ENCODE measurements around the gene PCBP2. TPM values are rescaled to one million over a fixed set of nuclear protein-coding genes. Genes with fewer than 3 reads are reported as not detected.

The PCBP2 gene
- total RNA-seq, 6 donors from 2014 or later, result 346 to 723 (median 513) TPM

- H3K27ac ChIP-seq, result peak overlapping the region; percentile 34 to 59 (median 48)
- H3K4me1 ChIP-seq, result peaks cover 0 to 31% (median 16%) of the 10 kb centered on the region in 4 donors
- DNase-seq (no peak), ATAC-seq (ENCODE audit: low FRiP score in 2 of 2) (no peak)
- H3K9me3 ChIP-seq, result no peaks in the 10 kb centered on the region
- TF ChIP-seq POLR2AphosphoS5 (IDR thresholded peaks at IDR 0.05), result no peak
- TF ChIP-seq EP300 (IDR thresholded peaks at IDR 0.05), result no peak
- TF ChIP-seq POLR2A (IDR thresholded peaks at IDR 0.05), result no peak
- TF ChIP-seq CTCF (IDR thresholded peaks at IDR 0.05), result no peak
- H3K27me3 ChIP-seq, result no peaks in the 10 kb centered on the region
- H3K4me3 ChIP-seq, result peak overlapping the region in 3 of 4 donors; percentile 12 to 39 (median 38)
- peaks cover 12 to 99% (median 63%) of the 10 kb centered on the region in 4 donors for H3K36me3 ChIP-seq
- WGBS, 2 donors, result 57 to 62% methylated on average over 2 of the region's 2 CpGs
Observed at GRCh38 chr12:53515291-53515680, 63.4 kb downstream of the PCBP2 start.

GRCh38 chr12:53516758-53517455 lies 65.0 kb downstream of the PCBP2 start:
- no peak overlapping the region for H3K4me3 ChIP-seq
- H3K27me3 ChIP-seq, result no peaks in the 10 kb centered on the region
- H3K4me1 ChIP-seq, result peaks cover 0 to 31% (median 16%) of the 10 kb centered on the region in 4 donors
- no peak for DNase-seq
- peaks cover 22 to 99% (median 66%) of the 10 kb centered on the region in 4 donors for H3K36me3 ChIP-seq
- WGBS, 2 donors, result 82 to 88% methylated on average over 13 of the region's 13 CpGs
- TF ChIP-seq CTCF (IDR thresholded peaks at IDR 0.05) (no peak), EP300 (IDR thresholded peaks at IDR 0.05) (no peak), POLR2AphosphoS5 (IDR thresholded peaks at IDR 0.05) (no peak), POLR2A (IDR thresholded peaks at IDR 0.05) (no peak)
- no peaks in the 10 kb centered on the region for H3K9me3 ChIP-seq
- H3K27ac ChIP-seq, result peak overlapping the region in 3 of 4 donors; percentile 25 to 59 (median 53)
- ATAC-seq (ENCODE audit: low FRiP score in 2 of 2), result no peak

- TF ChIP-seq POLR2AphosphoS5 (IDR thresholded peaks at IDR 0.05), result no peak
- TF ChIP-seq CTCF (IDR thresholded peaks at IDR 0.05), result no peak
- no peak for TF ChIP-seq EP300 (IDR thresholded peaks at IDR 0.05)
- no peak for TF ChIP-seq POLR2A (IDR thresholded peaks at IDR 0.05)
- Histone ChIP-seq H3K9me3 (no peaks in the 10 kb centered on the region), H3K27ac (peak overlapping the region in 2 of 4 donors; percentile 1 to 10), H3K4me1 (peaks cover 0 to 25% (median 9%) of the 10 kb centered on the region in 4 donors), H3K27me3 (no peaks in the 10 kb centered on the region), H3K36me3 (peaks cover 37 to 99% (median 74%) of the 10 kb centered on the region in 4 donors), H3K4me3 (no peak overlapping the region)
- DNase-seq, result peak in 1 of 2 donors; percentile 64
- WGBS, 2 donors, result 74 to 85% methylated on average over 5 of the region's 5 CpGs
- no peak for ATAC-seq (ENCODE audit: low FRiP score in 2 of 2)
Observed at GRCh38 chr12:53518381-53518780, 66.5 kb downstream of the PCBP2 start.

GRCh38 chr12:53523131-53523530 lies 71.2 kb downstream of the PCBP2 start:
- Histone ChIP-seq H3K27me3 (no peaks in the 10 kb centered on the region), H3K9me3 (no peaks in the 10 kb centered on the region), H3K36me3 (peaks cover 38 to 99% (median 69%) of the 10 kb centered on the region in 4 donors), H3K4me1 (peaks cover 0 to 3% (median 0%) of the 10 kb centered on the region in 4 donors), H3K27ac (no peak overlapping the region), H3K4me3 (no peak overlapping the region)
- no peak for ATAC-seq (ENCODE audit: low FRiP score in 2 of 2)
- no peak for TF ChIP-seq POLR2AphosphoS5 (IDR thresholded peaks at IDR 0.05)
- TF ChIP-seq EP300 (IDR thresholded peaks at IDR 0.05), result no peak
- no peak for TF ChIP-seq CTCF (IDR thresholded peaks at IDR 0.05)
- TF ChIP-seq POLR2A (IDR thresholded peaks at IDR 0.05), result no peak
- 92 to 95% methylated on average over 3 of the region's 3 CpGs for WGBS, 2 donors
- no peak for DNase-seq
